Neural cell (in vitro differentiated cells): ENCODE results near the gene PBX4.

Source experiments
- CTCF ChIP-seq: fragments of 450-650 bp; IDR thresholded peaks from 2 replicates; pipeline ENCODE4 v1.5.1; 2014; ENCODE audit warnings: antibody characterized with exemption, mild to moderate bottlenecking, moderate library complexity; ENCODE audit not compliant: poor library complexity, severe bottlenecking
- TF ChIP-seq, protein P1 (sequence below): IDR thresholded peaks from 2 replicates; pipeline ENCODE4 v1.6.1; 2012; ENCODE audit warnings: borderline replicate concordance

DNA sequence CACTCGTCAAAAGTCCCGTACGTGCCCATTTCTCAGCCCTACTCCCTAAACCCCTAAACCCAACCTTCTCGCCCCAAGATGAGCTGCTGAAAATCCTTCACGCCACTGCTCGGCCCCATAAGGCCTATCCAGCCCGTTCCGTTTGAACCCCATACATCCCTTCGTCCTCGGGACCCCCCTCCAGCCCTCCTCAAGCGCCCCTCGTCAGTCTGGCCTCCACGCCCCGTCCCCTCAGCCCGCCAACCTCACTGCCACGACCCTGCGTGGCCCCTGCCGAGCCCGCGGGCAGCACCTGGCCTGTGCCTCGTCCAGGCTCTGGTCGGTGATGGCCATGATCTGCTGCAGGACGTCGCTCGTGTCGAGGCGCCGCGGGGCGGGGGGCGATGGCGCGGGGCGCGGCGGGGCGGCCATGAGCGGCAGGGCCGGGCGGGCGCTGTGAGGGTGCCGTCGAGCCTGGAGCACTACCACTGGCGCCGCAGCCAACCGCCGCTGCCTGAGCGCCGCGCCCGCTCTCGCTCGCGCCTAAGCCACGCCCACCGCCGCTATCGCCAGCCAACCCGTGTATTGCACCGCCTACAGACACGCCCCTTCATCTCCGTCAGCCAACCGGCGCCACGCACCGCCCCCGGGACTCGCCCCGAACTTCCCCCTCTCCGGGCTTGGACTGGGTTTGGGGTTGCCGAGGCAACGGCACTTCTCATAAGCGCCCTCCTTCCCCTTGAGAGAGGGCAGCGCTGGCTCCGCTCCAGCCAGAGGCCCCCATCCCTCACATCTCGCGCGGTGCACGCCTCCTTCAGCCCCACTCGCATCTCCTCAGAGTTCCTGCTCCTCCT is at the start of gene PBX4:
- TF ChIP-seq, protein P1, sequence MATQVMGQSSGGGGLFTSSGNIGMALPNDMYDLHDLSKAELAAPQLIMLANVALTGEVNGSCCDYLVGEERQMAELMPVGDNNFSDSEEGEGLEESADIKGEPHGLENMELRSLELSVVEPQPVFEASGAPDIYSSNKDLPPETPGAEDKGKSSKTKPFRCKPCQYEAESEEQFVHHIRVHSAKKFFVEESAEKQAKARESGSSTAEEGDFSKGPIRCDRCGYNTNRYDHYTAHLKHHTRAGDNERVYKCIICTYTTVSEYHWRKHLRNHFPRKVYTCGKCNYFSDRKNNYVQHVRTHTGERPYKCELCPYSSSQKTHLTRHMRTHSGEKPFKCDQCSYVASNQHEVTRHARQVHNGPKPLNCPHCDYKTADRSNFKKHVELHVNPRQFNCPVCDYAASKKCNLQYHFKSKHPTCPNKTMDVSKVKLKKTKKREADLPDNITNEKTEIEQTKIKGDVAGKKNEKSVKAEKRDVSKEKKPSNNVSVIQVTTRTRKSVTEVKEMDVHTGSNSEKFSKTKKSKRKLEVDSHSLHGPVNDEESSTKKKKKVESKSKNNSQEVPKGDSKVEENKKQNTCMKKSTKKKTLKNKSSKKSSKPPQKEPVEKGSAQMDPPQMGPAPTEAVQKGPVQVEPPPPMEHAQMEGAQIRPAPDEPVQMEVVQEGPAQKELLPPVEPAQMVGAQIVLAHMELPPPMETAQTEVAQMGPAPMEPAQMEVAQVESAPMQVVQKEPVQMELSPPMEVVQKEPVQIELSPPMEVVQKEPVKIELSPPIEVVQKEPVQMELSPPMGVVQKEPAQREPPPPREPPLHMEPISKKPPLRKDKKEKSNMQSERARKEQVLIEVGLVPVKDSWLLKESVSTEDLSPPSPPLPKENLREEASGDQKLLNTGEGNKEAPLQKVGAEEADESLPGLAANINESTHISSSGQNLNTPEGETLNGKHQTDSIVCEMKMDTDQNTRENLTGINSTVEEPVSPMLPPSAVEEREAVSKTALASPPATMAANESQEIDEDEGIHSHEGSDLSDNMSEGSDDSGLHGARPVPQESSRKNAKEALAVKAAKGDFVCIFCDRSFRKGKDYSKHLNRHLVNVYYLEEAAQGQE, result no peak
- TF ChIP-seq CTCF, result no peak
